Lower lobe of right lung (tissue), 2 donors: ENCODE measurements around the gene SASH1. TPM values are rescaled to one million over a fixed set of nuclear protein-coding genes. Genes with fewer than 3 reads are reported as not detected.

Source experiments
- ATAC-seq, 2 donors: fragments of 200-7000 bp; cut with Tn5 transposase; one replicate each; pipeline ENCODE4 v1.9.1; 2020 to 2022; ENCODE audit warnings: mild to moderate bottlenecking in 2 of 2, moderate library complexity in 2 of 2
- DNase-seq: peaks from one replicate; pipeline ENCODE4 v3.0.0-alpha.2; 2020
- H3K27ac ChIP-seq: fragments of 200-600 bp; one replicate; pipeline ENCODE4 v1.8.0; 2022
- H3K27me3 ChIP-seq: fragments of 200-600 bp; one replicate; pipeline ENCODE4 v1.8.0; 2022; ENCODE audit warnings: low read depth
- H3K36me3 ChIP-seq: fragments of 200-600 bp; one replicate; pipeline ENCODE4 v1.8.0; 2022; ENCODE audit warnings: mild to moderate bottlenecking
- H3K4me1 ChIP-seq: fragments of 200-600 bp; one replicate; pipeline ENCODE4 v1.8.0; 2022
- H3K4me3 ChIP-seq: fragments of 200-600 bp; one replicate; pipeline ENCODE4 v1.8.0; 2022; ENCODE audit warnings: mild to moderate bottlenecking
- H3K9me3 ChIP-seq: fragments of 200-600 bp; one replicate; pipeline ENCODE4 v1.8.0; 2022
- intact Hi-C: fragments of 100-400 bp; cut with DNase I; formaldehyde crosslinking; loops from one replicate; pipeline ENCODE4 v1.11.0; 2022
- total RNA-seq: library from RNA; stranded (reverse); fragmentation: NEBNext Ultra II Directional; extraction: Animal tissue kit (Norgen Biotek cat#: 25700); gene quantifications from one replicate; pipeline ENCODE4 v1.2.1, GENCODE V29; 2021
- TF ChIP-seq, protein P1 (sequence below): fragments of 200-600 bp; IDR thresholded peaks from one replicate; pipeline ENCODE4 v1.8.0; 2022; ENCODE audit warnings: antibody characterized with exemption, mild to moderate bottlenecking
- donor health status: DM: no; HTN: yes; CAD: no; lungs with severe emphysema.

Gene SASH1
- total RNA-seq, 1 donor from 2014 or later: 103 TPM

DNA sequence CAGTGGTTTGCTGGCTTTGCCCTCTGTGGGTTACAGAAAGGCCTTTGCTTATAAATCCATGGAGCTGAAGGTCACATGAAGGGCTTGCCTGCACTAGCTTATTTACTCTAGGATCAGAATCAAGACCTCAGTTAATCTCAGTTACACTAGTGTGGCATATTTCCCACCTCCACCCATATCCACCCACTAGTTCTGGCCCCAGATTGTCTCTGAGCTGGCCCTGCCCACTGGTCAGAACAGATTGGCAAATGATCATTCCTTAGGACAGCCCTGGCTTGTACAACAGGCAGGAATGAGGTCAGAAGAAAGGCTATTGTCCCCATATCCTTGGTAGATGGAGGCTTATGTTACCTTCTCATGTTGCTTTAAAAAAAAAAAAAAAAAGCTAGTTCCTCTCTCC lies 33.3 kb upstream of the SASH1 start:
- TF ChIP-seq, protein P1, sequence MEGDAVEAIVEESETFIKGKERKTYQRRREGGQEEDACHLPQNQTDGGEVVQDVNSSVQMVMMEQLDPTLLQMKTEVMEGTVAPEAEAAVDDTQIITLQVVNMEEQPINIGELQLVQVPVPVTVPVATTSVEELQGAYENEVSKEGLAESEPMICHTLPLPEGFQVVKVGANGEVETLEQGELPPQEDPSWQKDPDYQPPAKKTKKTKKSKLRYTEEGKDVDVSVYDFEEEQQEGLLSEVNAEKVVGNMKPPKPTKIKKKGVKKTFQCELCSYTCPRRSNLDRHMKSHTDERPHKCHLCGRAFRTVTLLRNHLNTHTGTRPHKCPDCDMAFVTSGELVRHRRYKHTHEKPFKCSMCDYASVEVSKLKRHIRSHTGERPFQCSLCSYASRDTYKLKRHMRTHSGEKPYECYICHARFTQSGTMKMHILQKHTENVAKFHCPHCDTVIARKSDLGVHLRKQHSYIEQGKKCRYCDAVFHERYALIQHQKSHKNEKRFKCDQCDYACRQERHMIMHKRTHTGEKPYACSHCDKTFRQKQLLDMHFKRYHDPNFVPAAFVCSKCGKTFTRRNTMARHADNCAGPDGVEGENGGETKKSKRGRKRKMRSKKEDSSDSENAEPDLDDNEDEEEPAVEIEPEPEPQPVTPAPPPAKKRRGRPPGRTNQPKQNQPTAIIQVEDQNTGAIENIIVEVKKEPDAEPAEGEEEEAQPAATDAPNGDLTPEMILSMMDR: no peak
- intact Hi-C loops: no loop called here
- H3K4me1 ChIP-seq: no peaks in the 10 kb centered on the region

DNA sequence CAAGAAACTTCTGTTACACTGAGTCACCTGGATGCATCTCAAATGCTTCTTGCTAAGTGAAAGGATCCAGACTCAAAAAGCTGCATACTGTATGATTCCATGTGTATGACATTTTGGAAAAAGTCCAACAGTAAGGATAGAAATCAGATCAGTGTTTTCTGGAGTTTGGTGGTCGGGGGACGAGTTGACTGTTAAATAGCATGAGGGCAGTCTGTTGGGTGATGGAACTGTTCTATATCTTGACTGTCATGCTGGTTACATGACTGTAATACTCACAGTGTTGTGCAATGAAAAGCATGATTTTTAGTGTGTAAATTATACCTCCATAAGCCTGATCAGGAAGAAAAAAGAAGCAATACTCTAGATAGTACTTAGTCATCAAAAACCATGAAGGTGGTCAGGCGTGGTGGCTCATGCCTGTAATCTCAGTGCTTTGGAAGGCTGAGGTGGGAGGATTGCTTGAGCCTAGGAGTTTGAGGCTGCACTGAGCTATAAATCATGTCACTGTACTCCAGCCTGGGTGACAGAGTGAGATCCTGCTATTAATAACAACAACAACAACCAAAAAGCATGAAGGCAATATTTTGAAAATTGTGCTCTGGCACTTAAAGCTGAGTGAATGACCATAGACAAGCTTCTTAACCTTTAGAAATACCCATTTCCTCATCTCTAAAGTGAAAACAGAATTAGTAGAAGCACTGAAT lies 30.5 kb upstream of the SASH1 start:
- DNase-seq: no peak
- intact Hi-C loops: no loop called here
- H3K4me1 ChIP-seq: no peaks in the 10 kb centered on the region
- no peaks in the 10 kb centered on the region for H3K36me3 ChIP-seq
- ATAC-seq: no peak
- no peak overlapping the region for H3K4me3 ChIP-seq
- no peak overlapping the region for H3K27ac ChIP-seq
- TF ChIP-seq, protein P1: no peak
- no peaks in the 10 kb centered on the region for H3K27me3 ChIP-seq
- no peaks in the 10 kb centered on the region for H3K9me3 ChIP-seq

More for the DNA sequence above, 33.3 kb upstream of the SASH1 start:
- Histone ChIP-seq H3K27me3 (no peaks in the 10 kb centered on the region), H3K27ac (no peak overlapping the region), H3K9me3 (no peaks in the 10 kb centered on the region), H3K36me3 (no peaks in the 10 kb centered on the region), H3K4me3 (no peak overlapping the region)
- DNase-seq: no peak
- no peak for ATAC-seq

DNA sequence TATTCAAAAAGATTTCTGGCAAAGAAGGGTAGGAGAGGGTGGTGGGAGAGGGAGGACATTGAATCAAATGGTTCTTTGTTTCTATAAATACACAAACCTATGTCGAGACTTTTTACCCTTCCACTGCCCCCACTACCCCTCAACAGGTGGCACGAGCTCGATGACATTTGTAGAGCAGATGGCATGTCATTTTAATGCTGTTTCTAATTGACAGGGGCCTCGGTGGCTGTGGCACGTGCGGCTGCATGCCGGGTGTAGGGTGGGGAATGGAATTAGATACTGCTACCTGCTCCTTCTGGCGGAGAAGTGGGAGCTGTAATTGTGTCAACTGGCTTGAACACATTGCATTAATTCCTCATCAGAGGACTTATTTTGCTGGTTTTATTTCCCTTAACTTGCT lies 29.1 kb upstream of the SASH1 start:
- Histone ChIP-seq H3K27ac (no peak overlapping the region), H3K36me3 (no peaks in the 10 kb centered on the region), H3K9me3 (no peaks in the 10 kb centered on the region), H3K4me1 (no peaks in the 10 kb centered on the region), H3K27me3 (no peaks in the 10 kb centered on the region), H3K4me3 (no peak overlapping the region)
- ATAC-seq (no peak), DNase-seq (no peak)
- TF ChIP-seq, protein P1: no peak
- intact Hi-C loops: no loop called here

DNA sequence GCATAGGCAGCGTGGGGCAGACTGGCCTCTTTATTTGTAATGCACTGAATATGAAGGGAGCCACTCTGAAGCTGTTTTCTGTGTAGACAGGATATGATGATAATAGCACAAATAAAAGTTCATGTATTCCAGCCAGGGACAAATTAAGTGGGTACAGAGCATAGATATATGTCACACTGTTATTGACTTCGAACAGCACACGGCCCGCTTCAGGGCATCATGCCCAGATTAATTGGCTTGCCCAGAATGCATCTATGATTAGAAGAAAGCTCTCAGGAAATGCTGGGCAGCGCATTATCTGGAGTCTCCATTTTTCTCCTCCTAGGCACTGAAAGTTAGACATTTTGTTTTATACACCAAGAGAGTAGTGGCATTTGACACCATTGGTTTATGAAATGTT lies 26.3 kb upstream of the SASH1 start:
- Histone ChIP-seq H3K4me3 (no peak overlapping the region), H3K27me3 (no peaks in the 10 kb centered on the region), H3K36me3 (no peaks in the 10 kb centered on the region), H3K4me1 (no peaks in the 10 kb centered on the region), H3K27ac (no peak overlapping the region), H3K9me3 (no peaks in the 10 kb centered on the region)
- ATAC-seq (no peak), DNase-seq (no peak)
- intact Hi-C loops: no loop called here
- TF ChIP-seq, protein P1: no peak

DNA sequence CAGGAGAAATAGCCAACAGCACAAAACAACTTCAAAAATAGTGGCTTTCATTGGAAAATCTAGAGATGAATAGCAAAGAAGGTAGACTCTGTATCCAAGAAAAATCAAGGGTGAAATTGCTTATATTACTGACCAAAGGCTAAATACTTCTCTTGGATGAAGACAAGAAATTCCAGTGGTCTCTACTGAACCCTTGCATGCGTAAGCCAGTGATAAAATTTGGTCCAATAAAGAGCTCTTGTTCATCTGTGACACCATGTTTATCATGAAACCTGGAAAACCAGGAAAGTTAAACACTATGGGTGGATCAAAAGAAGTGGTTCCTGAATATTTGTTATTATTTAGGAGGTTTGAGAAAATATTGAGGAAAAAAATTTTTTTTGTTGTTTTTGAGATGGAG lies 25.6 kb upstream of the SASH1 start:
- Histone ChIP-seq H3K27ac (no peak overlapping the region), H3K9me3 (no peaks in the 10 kb centered on the region), H3K27me3 (no peaks in the 10 kb centered on the region), H3K4me3 (no peak overlapping the region), H3K4me1 (no peaks in the 10 kb centered on the region), H3K36me3 (no peaks in the 10 kb centered on the region)
- TF ChIP-seq, protein P1: no peak
- DNase-seq (no peak), ATAC-seq (no peak)
- intact Hi-C loops: no loop called here
